Testis (tissue), 3 donors: ENCODE measurements around the gene KCNAB1. TPM values are rescaled to one million over a fixed set of nuclear protein-coding genes. Genes with fewer than 3 reads are reported as not detected.

Experiments
- DNase-seq: peaks from one replicate; pipeline ENCODE4 v3.0.0-alpha.2; 2019
- H3K27ac ChIP-seq, 2 donors: fragments of 200-600 bp; sonication (generic); one replicate each; pipeline ENCODE4 v1.5.1; 2019
- H3K27me3 ChIP-seq: fragments of 200-600 bp; sonication (generic); one replicate; pipeline ENCODE4 v1.5.1; 2019
- H3K36me3 ChIP-seq: fragments of 200-600 bp; sonication (generic); one replicate; pipeline ENCODE4 v1.5.1; 2017; ENCODE audit warnings: low read depth; ENCODE audit errors: missing control alignments
- H3K4me1 ChIP-seq: fragments of 200-600 bp; sonication (generic); one replicate; pipeline ENCODE4 v1.5.1; 2019
- H3K4me3 ChIP-seq, 2 donors: fragments of 200-600 bp; sonication (generic); one replicate each; pipeline ENCODE4 v1.5.1; 2017 to 2019
- H3K9me3 ChIP-seq: fragments of 200-600 bp; sonication (generic); one replicate; pipeline ENCODE4 v1.5.1; 2017
- POLR2A ChIP-seq: fragments of 450-650 bp; IDR thresholded peaks from one replicate; pipeline ENCODE4 v1.6.1; 2017; ENCODE audit warnings: antibody characterized with exemption, mild to moderate bottlenecking, moderate library complexity
- WGBS, 2 donors: methylation state at CpG; one replicate each; pipeline ENCODE4 v1.1.5; 2018; 5-methylcytosine and 5-hydroxymethylcytosine counted together
- intact Hi-C: fragments of 100-400 bp; cut with DNase I; formaldehyde crosslinking; loops from one replicate; pipeline ENCODE4 v1.15.1; 2023; ENCODE audit warnings: low total_unique reads
- polyA plus RNA-seq: library from polyadenylated mRNA; stranded (reverse); fragments of 350-450 nt; fragmentation: Illumina TruSeq; extraction: RNeasy Lipid Tissue Mini Kit (QIAGEN cat#74804); gene quantifications from one replicate; pipeline ENCODE4 v1.2.3, GENCODE V29; 2014; ENCODE audit warnings: low read depth, low replicate concordance; ENCODE audit not compliant: insufficient read depth
- total RNA-seq, 2 donors: library from RNA; depleted of rRNA; stranded (reverse); fragments of >200 nt; gene quantifications; one replicate each; pipeline ENCODE4 v1.2.3, GENCODE V29; 2016
- TF ChIP-seq, protein P1 (sequence below), 3 experiments: fragments of 450-650 bp in 2 of 3; fragments of 200-600 bp in 1 of 3; sonication (generic) in 1 of 3; IDR thresholded peaks; one replicate each; pipeline ENCODE4 v1.5.1; 2016 to 2019; ENCODE audit warnings: antibody characterized with exemption in 3 of 3, mild to moderate bottlenecking in 2 of 3, moderate library complexity in 1 of 3

KCNAB1 gene
- total and polyA plus RNA-seq, 3 donors from 2014 or later = 3.8 to 8.9 (median 5.7) TPM

DNA sequence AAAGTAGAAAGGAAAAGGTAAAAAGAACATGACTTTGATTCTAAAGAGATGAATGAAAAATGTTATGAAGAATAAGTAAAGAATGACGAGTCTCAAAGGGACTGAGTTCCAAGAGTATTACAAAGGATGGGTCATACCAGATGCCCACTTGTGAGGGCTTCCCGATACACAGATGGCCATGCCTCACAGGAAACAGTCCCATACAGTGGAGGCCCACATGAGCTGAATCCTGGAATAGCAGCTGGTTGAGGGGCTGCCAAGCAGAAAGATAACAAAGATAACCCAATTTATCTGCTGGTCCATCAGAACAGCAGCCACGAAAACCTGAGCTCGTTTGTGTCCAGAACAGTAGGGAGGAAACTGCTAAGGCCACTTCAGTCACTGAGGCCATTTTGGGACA, 430.9 kb downstream of the KCNAB1 start:
- intact Hi-C loops = loop anchor here (10.0 kb wide), 1 partner anchor 124 kb away; the partner anchor contains the start of gene TIPARP
- no peaks in the 10 kb centered on the region for H3K27me3 ChIP-seq
- peak overlapping the region in 1 of 2 donors; percentile 36 for H3K27ac ChIP-seq
- 56 to 61% methylated on average over 4 of the region's 4 CpGs for WGBS, 2 donors
- peaks cover 36% of the 10 kb centered on the region for H3K4me1 ChIP-seq
- H3K4me3 ChIP-seq = no peak overlapping the region
- no peaks in the 10 kb centered on the region for H3K36me3 ChIP-seq
- no peaks in the 10 kb centered on the region for H3K9me3 ChIP-seq
- TF ChIP-seq, protein P1, sequence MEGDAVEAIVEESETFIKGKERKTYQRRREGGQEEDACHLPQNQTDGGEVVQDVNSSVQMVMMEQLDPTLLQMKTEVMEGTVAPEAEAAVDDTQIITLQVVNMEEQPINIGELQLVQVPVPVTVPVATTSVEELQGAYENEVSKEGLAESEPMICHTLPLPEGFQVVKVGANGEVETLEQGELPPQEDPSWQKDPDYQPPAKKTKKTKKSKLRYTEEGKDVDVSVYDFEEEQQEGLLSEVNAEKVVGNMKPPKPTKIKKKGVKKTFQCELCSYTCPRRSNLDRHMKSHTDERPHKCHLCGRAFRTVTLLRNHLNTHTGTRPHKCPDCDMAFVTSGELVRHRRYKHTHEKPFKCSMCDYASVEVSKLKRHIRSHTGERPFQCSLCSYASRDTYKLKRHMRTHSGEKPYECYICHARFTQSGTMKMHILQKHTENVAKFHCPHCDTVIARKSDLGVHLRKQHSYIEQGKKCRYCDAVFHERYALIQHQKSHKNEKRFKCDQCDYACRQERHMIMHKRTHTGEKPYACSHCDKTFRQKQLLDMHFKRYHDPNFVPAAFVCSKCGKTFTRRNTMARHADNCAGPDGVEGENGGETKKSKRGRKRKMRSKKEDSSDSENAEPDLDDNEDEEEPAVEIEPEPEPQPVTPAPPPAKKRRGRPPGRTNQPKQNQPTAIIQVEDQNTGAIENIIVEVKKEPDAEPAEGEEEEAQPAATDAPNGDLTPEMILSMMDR (IDR thresholded peaks at IDR 0.05) = no peak
- no peak for TF ChIP-seq POLR2A
- DNase-seq = no peak

GRCh38 chr3:156551746-156552145, 431.4 kb downstream of the KCNAB1 start:
- Histone ChIP-seq H3K27ac (peak overlapping the region in 1 of 2 donors; percentile 36), H3K4me1 (peaks cover 36% of the 10 kb centered on the region), H3K27me3 (no peaks in the 10 kb centered on the region), H3K9me3 (no peaks in the 10 kb centered on the region), H3K36me3 (no peaks in the 10 kb centered on the region), H3K4me3 (no peak overlapping the region)
- intact Hi-C loops = loop anchor here (10.0 kb wide), 1 partner anchor 123 kb away; the partner anchor contains the start of gene TIPARP
- WGBS, 2 donors = 68 to 90% methylated on average over 4 of the region's 4 CpGs
- TF ChIP-seq, protein P1 (IDR thresholded peaks at IDR 0.05) = no peak
- no peak for TF ChIP-seq POLR2A
- no peak for DNase-seq

DNA sequence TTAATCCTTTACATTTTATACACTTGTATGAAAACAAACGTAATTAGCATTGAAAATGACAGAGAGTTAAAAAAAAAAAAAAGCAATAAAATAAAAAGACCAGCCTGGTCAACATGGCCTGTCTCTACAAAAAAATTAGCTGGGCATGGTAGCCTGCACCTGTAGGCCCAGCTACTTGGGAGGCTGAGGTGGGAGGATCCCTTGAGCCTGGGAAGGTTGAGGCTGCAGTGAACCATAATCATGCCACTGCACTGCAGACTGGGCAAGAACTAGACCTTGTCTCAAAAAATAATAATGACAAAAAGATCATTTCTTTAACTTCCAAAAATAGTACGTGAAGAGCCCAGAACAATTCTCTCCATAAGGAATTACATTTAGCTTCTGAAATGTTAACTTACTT, 432.6 kb downstream of the KCNAB1 start:
- Histone ChIP-seq H3K27me3 (no peaks in the 10 kb centered on the region), H3K27ac (no peak overlapping the region), H3K4me1 (peaks cover 23% of the 10 kb centered on the region), H3K4me3 (no peak overlapping the region), H3K9me3 (no peaks in the 10 kb centered on the region), H3K36me3 (no peaks in the 10 kb centered on the region)
- intact Hi-C loops = loop anchor here (10.0 kb wide), 1 partner anchor 122 kb away; the partner anchor contains the start of gene TIPARP
- TF ChIP-seq, protein P1 (IDR thresholded peaks at IDR 0.05) = no peak
- TF ChIP-seq POLR2A = no peak
- DNase-seq = no peak
- 55 to 71% methylated on average over 2 of the region's 2 CpGs for WGBS, 2 donors

- intact Hi-C loops = loop anchor here (10.0 kb wide), 1 partner anchor 121 kb away; the partner anchor contains the start of gene TIPARP
These were observed 433.5 kb downstream of the KCNAB1 start for GRCh38 chr3:156553705-156554356.

More at GRCh38 chr3:156553705-156554356, 433.5 kb downstream of the KCNAB1 start:
- Histone ChIP-seq H3K4me3 (peak overlapping the region; percentile 82 to 83), H3K27me3 (no peaks in the 10 kb centered on the region), H3K36me3 (no peaks in the 10 kb centered on the region), H3K4me1 (peaks cover 15% of the 10 kb centered on the region), H3K9me3 (no peaks in the 10 kb centered on the region), H3K27ac (peak overlapping the region in 1 of 2 donors; percentile 83)
- peak; percentile 38 for DNase-seq
- 19 to 20% methylated on average over 11 of the region's 11 CpGs for WGBS, 2 donors
- TF ChIP-seq, protein P1 (IDR thresholded peaks at IDR 0.05) = no peak
- no peak for TF ChIP-seq POLR2A
